Chondrocyte (in vitro differentiated cells): ENCODE data around the gene REEP1. TPM values are rescaled to one million over a fixed set of nuclear protein-coding genes. Genes with fewer than 3 reads are reported as not detected.

Source experiments
- DNase-seq: peaks from one replicate; pipeline ENCODE4 v3.0.0; 2021; ENCODE audit warnings: mixed read lengths, low spot score
- H3K27ac Mint-ChIP-seq: one replicate; pipeline ENCODE4 v1.8.0; 2021; ENCODE audit warnings: mild to moderate bottlenecking, moderate library complexity, mixed read lengths; ENCODE audit not compliant: unreplicated experiment
- H3K27me3 Mint-ChIP-seq: 2 replicates; pipeline ENCODE4 v1.8.0; 2021; ENCODE audit warnings: low read depth, mixed read lengths
- H3K36me3 Mint-ChIP-seq: 2 replicates; pipeline ENCODE4 v1.8.0; 2021; ENCODE audit warnings: low read depth, mixed read lengths
- H3K4me1 Mint-ChIP-seq: 2 replicates; pipeline ENCODE4 v1.8.0; 2021; ENCODE audit warnings: low read depth, mild to moderate bottlenecking, mixed read lengths
- H3K4me3 Mint-ChIP-seq: one replicate; pipeline ENCODE4 v1.8.0; 2021; ENCODE audit warnings: mild to moderate bottlenecking, moderate library complexity, mixed read lengths; ENCODE audit not compliant: unreplicated experiment
- H3K9me3 Mint-ChIP-seq: 2 replicates; pipeline ENCODE4 v1.8.0; 2021; ENCODE audit warnings: low read depth, mixed read lengths
- CTCF ChIP-seq: fragments of 200-600 bp; sonication (generic); IDR thresholded peaks from 2 replicates; pipeline ENCODE4 v1.5.0; 2021; ENCODE audit warnings: antibody characterized with exemption, mild to moderate bottlenecking, moderate library complexity
- long read RNA-seq: library from polyadenylated mRNA; stranded (forward); transcript quantifications from one replicate; pipeline ENCODE4 v2.0.0, GENCODE V29; 2021
- total RNA-seq: library from RNA; stranded (reverse); gene quantifications from 3 replicates; pipeline ENCODE4 v1.2.1, GENCODE V29; 2021

The REEP1 gene
- total RNA-seq: 2.4 to 3.1 TPM (median 2.6 TPM) in 3 replicates
- long read RNA-seq, transcript REEP1-201 (7 exons, 3,857 nt): major isoform, 5 of 7 reads
- long read RNA-seq, partial matches to known transcripts: 0 of 7 reads
- long read RNA-seq, other reads (novel, unspliced or antisense): 1 of 7 reads

DNA sequence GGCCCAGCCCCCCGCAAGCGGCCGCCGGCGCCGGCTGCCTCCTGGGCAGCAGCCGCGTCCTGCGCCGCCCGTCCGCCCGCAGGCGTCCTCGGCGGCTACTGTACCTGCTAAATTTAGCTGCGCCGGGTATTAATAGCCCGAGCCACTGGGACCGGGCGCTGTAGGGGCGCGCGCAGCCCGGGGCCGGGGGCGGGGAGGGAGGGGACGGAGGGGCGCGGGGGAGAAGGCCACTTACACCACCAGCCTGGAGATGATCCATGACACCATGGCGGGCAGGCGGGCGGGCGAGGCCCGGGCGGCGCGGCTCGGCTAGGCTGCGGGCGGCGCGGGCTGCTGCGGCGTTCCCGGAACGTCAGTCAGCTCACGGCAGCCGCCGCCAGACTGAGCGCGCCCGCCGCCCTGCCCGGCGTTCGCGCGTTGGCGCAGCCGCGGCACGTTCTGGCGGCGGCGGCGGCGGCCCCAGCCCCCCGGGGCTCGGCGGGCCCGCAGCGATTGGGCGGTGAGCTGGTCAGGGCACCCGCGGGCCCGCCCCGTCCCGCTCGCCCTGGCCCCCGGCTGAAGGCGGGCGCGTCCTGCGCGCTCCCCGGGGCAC is at the start of gene REEP1:
TSS of gene REEP1 (minus strand) at position 383 of the 592 bp plus-strand sequence. CDS start at position 267, 116 bp downstream.
- no peak for TF ChIP-seq CTCF
- peak within 1 kb of the TSS; percentile 82 for H3K4me3 Mint-ChIP-seq
- peaks cover 50% of the 10 kb centered on the region for H3K27me3 Mint-ChIP-seq
- peaks cover 14% of the 10 kb centered on the region for H3K4me1 Mint-ChIP-seq
- no peak within 1 kb of the TSS for H3K27ac Mint-ChIP-seq
- no peak for DNase-seq
- peaks cover 4% of the 10 kb centered on the region for H3K36me3 Mint-ChIP-seq
- H3K9me3 Mint-ChIP-seq: peaks cover 12% of the 10 kb centered on the region

DNA sequence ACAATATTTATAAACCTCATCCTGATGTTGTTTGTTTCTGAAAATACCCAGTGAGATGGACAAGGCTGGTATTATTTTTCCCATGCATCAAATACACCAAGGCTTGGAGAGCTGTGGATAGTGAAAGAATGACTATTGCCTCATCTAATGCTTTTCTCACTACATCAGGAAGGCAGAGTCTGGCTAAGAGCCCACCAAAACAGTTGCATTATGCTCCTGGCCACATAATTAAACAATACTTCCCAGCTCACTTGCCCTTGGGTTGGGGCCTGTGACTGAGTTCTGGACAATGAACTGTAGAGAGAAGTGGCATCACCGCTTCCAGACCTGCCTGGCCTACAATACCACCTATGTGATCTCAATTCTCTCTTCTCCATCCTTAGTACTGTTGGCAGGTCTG is 46.4 kb upstream of the REEP1 start:
- DNase-seq: no peak
- H3K27ac Mint-ChIP-seq: peak overlapping the region; percentile 43
- TF ChIP-seq CTCF: no peak

GRCh38 chr2:86382698-86383097 is 45.3 kb upstream of the REEP1 start:
- Mint-ChIP-seq H3K27ac (no peak overlapping the region), H3K27me3 (peaks cover 21% of the 10 kb centered on the region), H3K9me3 (no peaks in the 10 kb centered on the region), H3K4me1 (peaks cover 8% of the 10 kb centered on the region), H3K4me3 (no peak overlapping the region), H3K36me3 (peaks cover 2% of the 10 kb centered on the region)
- no peak for DNase-seq
- no peak for TF ChIP-seq CTCF

More for the DNA sequence above, 46.4 kb upstream of the REEP1 start:
- no peaks in the 10 kb centered on the region for H3K36me3 Mint-ChIP-seq
- no peak overlapping the region for H3K4me3 Mint-ChIP-seq
- peaks cover 8% of the 10 kb centered on the region for H3K4me1 Mint-ChIP-seq
- H3K27me3 Mint-ChIP-seq: peaks cover 11% of the 10 kb centered on the region
- no peaks in the 10 kb centered on the region for H3K9me3 Mint-ChIP-seq

DNA sequence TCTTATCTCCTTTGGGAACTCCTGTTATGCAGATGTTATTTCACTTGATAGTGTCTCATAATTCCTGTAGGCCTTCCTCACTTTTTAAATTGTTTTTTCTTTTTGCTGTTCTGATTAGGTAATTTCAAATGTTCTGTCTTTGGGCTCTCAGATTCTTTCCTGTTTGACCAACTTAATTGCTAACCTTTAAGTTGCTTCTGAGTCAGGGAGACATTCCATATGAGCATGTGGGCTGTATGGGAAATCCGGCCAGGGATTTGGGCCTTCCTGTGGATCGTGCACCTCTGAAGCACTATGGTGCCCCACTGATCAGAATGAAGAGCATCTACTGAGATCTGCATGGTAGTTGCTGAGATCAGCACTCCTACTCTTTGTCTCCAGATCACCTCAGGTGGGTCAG is 44.7 kb upstream of the REEP1 start:
- Mint-ChIP-seq H3K4me3 (no peak overlapping the region), H3K9me3 (no peaks in the 10 kb centered on the region), H3K4me1 (peaks cover 8% of the 10 kb centered on the region), H3K36me3 (peaks cover 2% of the 10 kb centered on the region), H3K27ac (no peak overlapping the region), H3K27me3 (peaks cover 25% of the 10 kb centered on the region)
- TF ChIP-seq CTCF: no peak
- DNase-seq: no peak

DNA sequence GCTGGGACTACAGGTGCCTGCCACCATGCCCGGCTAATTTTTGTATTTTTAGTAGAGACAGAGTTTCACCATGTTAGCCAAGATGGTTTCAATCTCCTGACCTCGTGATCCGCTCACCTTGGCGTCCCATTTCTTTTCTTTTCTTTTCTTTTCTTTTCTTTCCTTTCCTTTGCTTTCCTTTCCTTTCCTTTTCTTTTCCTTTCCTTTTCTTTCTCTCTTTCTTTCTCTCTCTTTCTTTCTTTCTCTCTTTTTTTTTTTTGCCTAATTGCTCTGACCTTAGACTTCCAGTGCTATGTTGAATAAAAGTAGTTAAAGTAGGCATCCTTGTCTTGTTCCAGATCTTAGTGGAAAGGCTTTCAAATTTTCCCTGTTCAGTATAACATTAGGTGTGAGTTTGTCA is 41.0 kb upstream of the REEP1 start:
- peaks cover 45% of the 10 kb centered on the region for H3K27me3 Mint-ChIP-seq

More for the DNA sequence above, 41.0 kb upstream of the REEP1 start:
- TF ChIP-seq CTCF: no peak
- no peak overlapping the region for H3K27ac Mint-ChIP-seq
- no peaks in the 10 kb centered on the region for H3K9me3 Mint-ChIP-seq
- H3K4me3 Mint-ChIP-seq: no peak overlapping the region
- no peak for DNase-seq
- H3K4me1 Mint-ChIP-seq: no peaks in the 10 kb centered on the region
- peaks cover 2% of the 10 kb centered on the region for H3K36me3 Mint-ChIP-seq
